IMR-90 (cell line): ENCODE data around the gene HOGA1. TPM values are rescaled to one million over a fixed set of nuclear protein-coding genes. Genes with fewer than 3 reads are reported as not detected.

ENCODE experiments used
- ATAC-seq: fragments of 200-7000 bp; cut with Tn5 transposase; 2 replicates; pipeline ENCODE4 v1.9.1; 2020; ENCODE audit warnings: low read depth, mild to moderate bottlenecking, moderate library complexity
- BruUV-seq: library from RNA; stranded (reverse); fragments of 400-500 nt; replicated peaks from 2 replicates; lab custom pipeline; 2021; lab: Mats Ljungman, UMichigan
- CTCF ChIA-PET: fragments of 300-600 bp; formaldehyde crosslinking; extraction: SDS; loops from one replicate; lab custom pipeline; 2021; ENCODE audit warnings: antibody characterized with exemption; lab: Yijun Ruan, JAX
- POLR2A ChIA-PET: fragments of 300-600 bp; sonication (Branson Sonifier 250); formaldehyde crosslinking; loops from one replicate; lab custom pipeline; 2022; ENCODE audit warnings: antibody characterized with exemption; ENCODE audit not compliant: unreplicated experiment; lab: Charles Lee
- DNase-seq: peaks from one replicate; pipeline ENCODE4 v3.0.0; 2013
- H2AFZ ChIP-seq: replicated peaks from 2 replicates; pipeline ENCODE3; 2013; ENCODE audit warnings: low read length, mild to moderate bottlenecking; ENCODE audit not compliant: poor library complexity
- H2AK5ac ChIP-seq: 2 replicates; pipeline ENCODE4 v1.6.1; 2013; ENCODE audit warnings: low read depth, low read length, inconsistent platforms
- H2AK9ac ChIP-seq: replicated peaks from 2 replicates; pipeline ENCODE3; 2013; ENCODE audit warnings: mild to moderate bottlenecking, low read depth, low read length, moderate library complexity; ENCODE audit not compliant: poor library complexity
- H2BK120ac ChIP-seq: 2 replicates; pipeline ENCODE4 v1.6.1; 2013; ENCODE audit warnings: low read depth, low read length, inconsistent platforms
- H2BK15ac ChIP-seq: 3 replicates; pipeline ENCODE4 v1.6.1; 2013; ENCODE audit warnings: low read depth, low read length, inconsistent platforms
- H2BK20ac ChIP-seq: 2 replicates; pipeline ENCODE4 v1.6.1; 2013; ENCODE audit warnings: low read depth, mild to moderate bottlenecking, inconsistent platforms, low read length, moderate library complexity
- H2BK5ac ChIP-seq: 2 replicates; pipeline ENCODE4 v1.6.1; 2013; ENCODE audit warnings: mild to moderate bottlenecking, low read depth, low read length, inconsistent platforms; ENCODE audit not compliant: poor library complexity, severe bottlenecking
- H3K14ac ChIP-seq: replicated peaks from 2 replicates; pipeline ENCODE4 v1.6.1; 2013; ENCODE audit warnings: low read depth, low read length, inconsistent platforms
- H3K18ac ChIP-seq: 2 replicates; pipeline ENCODE4 v1.6.1; 2013; ENCODE audit warnings: low read depth, low read length, control low read depth
- H3K23ac ChIP-seq: 2 replicates; pipeline ENCODE4 v1.6.1; 2013; ENCODE audit warnings: low read depth, low read length, inconsistent platforms
- H3K27ac ChIP-seq: 2 replicates; pipeline ENCODE4 v1.5.1; 2013; ENCODE audit warnings: mild to moderate bottlenecking, control low read depth, low read length; ENCODE audit not compliant: insufficient read depth
- H3K27me3 ChIP-seq: 2 replicates; pipeline ENCODE4 v1.6.1; 2013; ENCODE audit warnings: low read length; ENCODE audit not compliant: control insufficient read depth, insufficient read depth
- H3K36me3 ChIP-seq: 2 replicates; pipeline ENCODE4 v1.6.1; 2013; ENCODE audit warnings: low read length, mixed read lengths; ENCODE audit not compliant: control insufficient read depth, insufficient read depth
- H3K4ac ChIP-seq: 2 replicates; pipeline ENCODE4 v1.6.1; 2013; ENCODE audit warnings: low read depth, low read length, inconsistent platforms
- H3K4me1 ChIP-seq: 2 replicates; pipeline ENCODE4 v1.6.1; 2013; ENCODE audit warnings: low read length, mixed read lengths; ENCODE audit not compliant: control insufficient read depth, insufficient read depth
- H3K4me2 ChIP-seq: 2 replicates; pipeline ENCODE4 v1.6.1; 2013; ENCODE audit warnings: low read depth, mild to moderate bottlenecking, control low read depth, low read length, moderate library complexity
- H3K4me3 ChIP-seq: 2 replicates; pipeline ENCODE4 v1.5.1; 2013; ENCODE audit warnings: low read depth, mild to moderate bottlenecking, control low read depth, low read length, moderate library complexity; ENCODE audit not compliant: insufficient read depth
- H3K56ac ChIP-seq: 2 replicates; pipeline ENCODE4 v1.6.1; 2013; ENCODE audit warnings: low read length, inconsistent platforms; ENCODE audit not compliant: insufficient read depth; ENCODE audit errors: extremely low read depth
- H3K79me1 ChIP-seq, 2 experiments: 2 replicates each; pipeline ENCODE4 v1.6.1; 2013; ENCODE audit warnings: low read length in 2 of 2, inconsistent platforms in 1 of 2, low read depth in 1 of 2
- H3K9ac ChIP-seq: 2 replicates; pipeline ENCODE4 v1.6.1; 2013; ENCODE audit warnings: low read depth, low read length, control low read depth
- H3K9me1 ChIP-seq: 2 replicates; pipeline ENCODE4 v1.6.1; 2013; ENCODE audit warnings: low read length, inconsistent platforms; ENCODE audit not compliant: insufficient read depth
- H3K9me3 ChIP-seq: 2 replicates; pipeline ENCODE4 v1.6.1; 2013; ENCODE audit warnings: low read length; ENCODE audit not compliant: control insufficient read depth, insufficient read depth
- H4K20me1 ChIP-seq: 2 replicates; pipeline ENCODE4 v1.6.1; 2013; ENCODE audit warnings: low read length, inconsistent platforms; ENCODE audit not compliant: insufficient read depth
- H4K5ac ChIP-seq: 2 replicates; pipeline ENCODE4 v1.6.1; 2013; ENCODE audit warnings: mild to moderate bottlenecking, low read depth, low read length, control low read depth
- H4K8ac ChIP-seq, 2 experiments: 2 replicates each; pipeline ENCODE4 v1.6.1; 2013; ENCODE audit warnings: low read depth in 2 of 2, low read length in 2 of 2, control low read depth in 1 of 2, inconsistent platforms in 1 of 2
- H4K91ac ChIP-seq: 2 replicates; pipeline ENCODE4 v1.6.1; 2013; ENCODE audit warnings: low read depth, low read length, inconsistent platforms; ENCODE audit not compliant: insufficient read depth
- FOS ChIP-seq: fragments of 150-350 bp; IDR thresholded peaks from 2 replicates; pipeline ENCODE4 v1.6.1; 2016; ENCODE audit warnings: low read depth, low read length
- MAFK ChIP-seq: IDR thresholded peaks from 2 replicates; pipeline ENCODE4 v1.6.1; 2012; ENCODE audit warnings: low read depth, low read length, improper control_type of control experiment
- MAZ ChIP-seq: IDR thresholded peaks from 2 replicates; pipeline ENCODE4 v1.6.1; 2012; ENCODE audit warnings: low read depth, mild to moderate bottlenecking, low read length, improper control_type of control experiment, moderate library complexity, borderline replicate concordance
- NFE2L2 ChIP-seq: fragments of 150-350 bp; IDR thresholded peaks from 2 replicates; pipeline ENCODE4 v1.6.1; 2016; ENCODE audit warnings: low read depth, mild to moderate bottlenecking, low read length
- POLR2A ChIP-seq: IDR thresholded peaks from 2 replicates; pipeline ENCODE4 v1.6.1; 2012; ENCODE audit warnings: mild to moderate bottlenecking, low read depth, low read length
- RCOR1 ChIP-seq: IDR thresholded peaks from 2 replicates; pipeline ENCODE4 v1.6.1; 2012; ENCODE audit warnings: mild to moderate bottlenecking, low read length, improper control_type of control experiment; ENCODE audit not compliant: insufficient replicate concordance
- RFX5 ChIP-seq: IDR thresholded peaks from 2 replicates; pipeline ENCODE4 v1.8.0; 2012; ENCODE audit warnings: low read depth, mild to moderate bottlenecking, low read length, moderate library complexity
- SMC3 ChIP-seq: fragments of 150-350 bp; IDR thresholded peaks from 2 replicates; pipeline ENCODE4 v1.6.1; 2016; ENCODE audit warnings: low read depth, mild to moderate bottlenecking, antibody characterized with exemption, low read length, moderate library complexity
- USF2 ChIP-seq: fragments of 150-350 bp; IDR thresholded peaks from 2 replicates; pipeline ENCODE4 v1.6.1; 2017; ENCODE audit warnings: mild to moderate bottlenecking, antibody characterized with exemption, low read length, low read depth
- WGBS, 2 experiments: methylation state at CpG; one replicate each; pipeline versions ENCODE4 v1.1.5 to v1.1.7; 2013; ENCODE audit warnings: missing lambda C conversion rate in 2 of 2; ENCODE audit not compliant: insufficient read length in 1 of 2; ENCODE audit errors: extremely low coverage in 2 of 2; 5-methylcytosine and 5-hydroxymethylcytosine counted together
- dilution Hi-C: fragments of 300-500 bp; cut with HindIII; formaldehyde crosslinking; loops from one replicate; pipeline ENCODE4 v1.14.3; 2018; ENCODE audit warnings: low sequenced_read_pairs; ENCODE audit not compliant: unreplicated experiment
- in situ Hi-C: fragments of 300-500 bp; cut with MboI; formaldehyde crosslinking; loops from 3 replicates; pipeline ENCODE4 v1.14.3; 2019; ENCODE audit warnings: low sequenced_read_pairs, inconsistent platforms, mixed read lengths
- intact Hi-C: fragments of 100-400 bp; cut with micrococcal nuclease; formaldehyde crosslinking; loops from 2 replicates; pipeline ENCODE4 v1.10.0; 2022
- polyA plus RNA-seq, 3 experiments: library from polyadenylated mRNA; depleted of rRNA; stranded (reverse); fragments of >200 nt; gene quantifications; 2 replicates each; pipeline ENCODE4 v1.2.3, GENCODE V29; 2012; ENCODE audit warnings: low replicate concordance in 1 of 3
- total RNA-seq: library from RNA; depleted of rRNA; stranded (reverse); fragments of >200 nt; gene quantifications from 2 replicates; pipeline ENCODE4 v1.2.3, GENCODE V29; 2012
- TF ChIP-seq, protein P1 (sequence below): fragments of 150-350 bp; IDR thresholded peaks from 2 replicates; pipeline ENCODE4 v1.6.1; 2016; ENCODE audit warnings: low read depth, mild to moderate bottlenecking, low read length, moderate library complexity, borderline replicate concordance

HOGA1 gene
- total and polyA plus RNA-seq, 2 of the 4 experiments (the other 2 are of a cell fraction) = 0.36 to 0.41 TPM

DNA sequence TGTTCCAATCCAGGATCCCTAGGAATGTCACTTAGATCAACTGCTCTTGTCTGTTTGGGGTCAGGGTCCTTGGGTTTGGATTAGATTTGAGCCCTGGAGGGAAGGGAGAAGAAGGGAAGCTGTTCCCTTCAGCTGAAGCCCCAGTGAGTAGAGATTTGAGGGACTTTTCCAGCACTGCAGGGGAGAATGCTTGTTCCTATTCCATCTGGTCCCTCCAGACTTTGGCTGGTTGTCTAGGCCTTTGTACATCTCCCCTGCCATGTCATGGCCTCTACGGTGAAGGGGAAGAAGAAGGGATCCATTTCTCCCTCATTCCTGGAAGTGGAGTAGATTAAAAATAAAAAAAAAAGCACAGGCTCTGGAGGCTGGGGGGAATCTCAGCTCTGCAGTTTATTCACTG, 16.4 kb downstream of the HOGA1 start:
- no peaks in the 10 kb centered on the region for H3K79me1 ChIP-seq
- no peak overlapping the region for H4K91ac ChIP-seq
- WGBS, 2 experiments = no CpG with 5 or more reads among the region's 1 CpG
- peaks cover 13% of the 10 kb centered on the region for H3K4me1 ChIP-seq
- H2AFZ ChIP-seq = no peak overlapping the region
- no peak overlapping the region for H2BK5ac ChIP-seq
- in situ Hi-C loops = no loop called here
- no peak overlapping the region for H4K5ac ChIP-seq
- no peaks in the 10 kb centered on the region for H3K27me3 ChIP-seq
- no peak overlapping the region for H3K4me3 ChIP-seq
- no peak overlapping the region for H4K8ac ChIP-seq
- H4K20me1 ChIP-seq = peaks cover 3% of the 10 kb centered on the region; the same call in 1 of the 2 replicates
- H2BK15ac ChIP-seq = no peak overlapping the region
- no peaks in the 10 kb centered on the region for H3K9me3 ChIP-seq
- H3K56ac ChIP-seq = no peak overlapping the region
- dilution Hi-C loops = no loop called here
- TF ChIP-seq RCOR1 (no peak), MAFK (no peak), FOS (no peak), SMC3 (no peak), POLR2A (no peak), MAZ (no peak), USF2 (no peak), NFE2L2 (no peak), RFX5 (no peak)
- TF ChIP-seq, protein P1, sequence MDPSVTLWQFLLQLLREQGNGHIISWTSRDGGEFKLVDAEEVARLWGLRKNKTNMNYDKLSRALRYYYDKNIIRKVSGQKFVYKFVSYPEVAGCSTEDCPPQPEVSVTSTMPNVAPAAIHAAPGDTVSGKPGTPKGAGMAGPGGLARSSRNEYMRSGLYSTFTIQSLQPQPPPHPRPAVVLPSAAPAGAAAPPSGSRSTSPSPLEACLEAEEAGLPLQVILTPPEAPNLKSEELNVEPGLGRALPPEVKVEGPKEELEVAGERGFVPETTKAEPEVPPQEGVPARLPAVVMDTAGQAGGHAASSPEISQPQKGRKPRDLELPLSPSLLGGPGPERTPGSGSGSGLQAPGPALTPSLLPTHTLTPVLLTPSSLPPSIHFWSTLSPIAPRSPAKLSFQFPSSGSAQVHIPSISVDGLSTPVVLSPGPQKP = no peak
- no peak overlapping the region for H2BK120ac ChIP-seq
- intact Hi-C loops = no loop called here
- H3K9ac ChIP-seq = no peak overlapping the region
- DNase-seq (no peak), ATAC-seq (no peak)
- H3K36me3 ChIP-seq = no peaks in the 10 kb centered on the region
- H2AK5ac ChIP-seq = no peak overlapping the region
- CTCF ChIA-PET = no interaction called here
- no peak overlapping the region for H2AK9ac ChIP-seq
- BruUV-seq = no TSS peak
- no peak overlapping the region for H3K4ac ChIP-seq
- no peak overlapping the region for H3K4me2 ChIP-seq
- H3K14ac ChIP-seq = no peak overlapping the region
- POLR2A ChIA-PET = no interaction called here
- no peak overlapping the region for H3K27ac ChIP-seq
- no peak overlapping the region for H2BK20ac ChIP-seq
- peaks cover 9% of the 10 kb centered on the region; the same call in 1 of the 2 replicates for H3K9me1 ChIP-seq
- no peak overlapping the region for H3K23ac ChIP-seq
- H3K18ac ChIP-seq = no peak overlapping the region
